Effector memory CD4-positive, alpha-beta T cell (primary cell): ENCODE measurements around the gene DNAJC2.

Experiments
- DNase-seq, 3 donors: peaks; one replicate each; pipeline ENCODE4 v3.0.0-alpha.2; 2020
- H3K27ac ChIP-seq: 2 replicates; pipeline ENCODE4 v1.7.0; 2013; ENCODE audit warnings: mild to moderate bottlenecking, low read length, moderate library complexity; ENCODE audit not compliant: insufficient read depth, poor library complexity, severe bottlenecking
- H3K27me3 ChIP-seq: replicated peaks from 2 replicates; pipeline ENCODE4 v1.7.0; 2013; ENCODE audit warnings: mild to moderate bottlenecking, low read length; ENCODE audit not compliant: insufficient read depth, control insufficient read depth, poor library complexity, severe bottlenecking
- H3K36me3 ChIP-seq: 2 replicates; pipeline ENCODE4 v1.7.0; 2013; ENCODE audit warnings: mild to moderate bottlenecking, low read length, moderate library complexity; ENCODE audit not compliant: control insufficient read depth, insufficient read depth
- H3K4me1 ChIP-seq: 2 replicates; pipeline ENCODE4 v1.7.0; 2013; ENCODE audit warnings: low read length, mild to moderate bottlenecking; ENCODE audit not compliant: control insufficient read depth, insufficient read depth, poor library complexity, severe bottlenecking
- H3K4me3 ChIP-seq: 2 replicates; pipeline ENCODE4 v1.7.0; 2013; ENCODE audit warnings: low read length, low read depth, mild to moderate bottlenecking; ENCODE audit not compliant: insufficient read depth, poor library complexity, severe bottlenecking
- H3K9me3 ChIP-seq: 2 replicates; pipeline ENCODE4 v1.7.0; 2013; ENCODE audit warnings: mild to moderate bottlenecking, low read length, moderate library complexity; ENCODE audit not compliant: control insufficient read depth

DNAJC2 gene

DNA sequence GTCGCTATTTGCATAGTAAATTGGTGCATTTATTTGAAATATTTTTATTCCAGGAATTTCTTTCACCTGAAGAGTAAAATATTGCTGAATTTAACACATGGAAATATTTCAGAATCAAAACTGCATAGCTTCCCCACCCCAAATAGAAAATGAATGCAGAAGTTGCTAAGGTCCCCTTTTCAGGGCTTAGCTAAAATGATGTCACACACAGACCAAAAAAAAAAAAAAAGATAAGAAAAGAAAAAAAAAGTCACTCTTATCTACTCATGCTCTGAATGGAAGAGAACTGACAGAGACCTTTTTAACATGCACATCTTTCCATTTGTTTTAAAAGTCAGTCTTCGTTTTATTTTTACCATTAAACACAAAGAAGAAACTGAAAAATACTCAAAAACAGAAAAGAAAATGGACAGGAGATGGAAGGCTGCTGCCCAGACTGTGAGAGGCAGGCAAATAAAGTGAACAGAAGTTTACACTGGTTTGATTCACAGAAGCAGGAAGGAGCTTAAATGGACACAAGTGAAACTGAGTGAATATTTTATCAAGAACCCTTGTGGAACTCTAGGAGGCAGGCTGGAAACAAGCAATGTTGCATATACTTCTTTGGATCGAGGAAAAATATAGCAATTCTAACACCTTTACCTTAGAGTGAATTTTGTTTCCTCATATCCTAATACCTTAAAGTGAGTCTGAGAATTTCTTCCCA is 34.9 kb upstream of the DNAJC2 start:
- Histone ChIP-seq H3K4me1 (no peaks in the 10 kb centered on the region), H3K9me3 (no peaks in the 10 kb centered on the region), H3K36me3 (no peaks in the 10 kb centered on the region), H3K27ac (no peak overlapping the region), H3K4me3 (no peak overlapping the region), H3K27me3 (no peaks in the 10 kb centered on the region)
- no peak for DNase-seq

DNA sequence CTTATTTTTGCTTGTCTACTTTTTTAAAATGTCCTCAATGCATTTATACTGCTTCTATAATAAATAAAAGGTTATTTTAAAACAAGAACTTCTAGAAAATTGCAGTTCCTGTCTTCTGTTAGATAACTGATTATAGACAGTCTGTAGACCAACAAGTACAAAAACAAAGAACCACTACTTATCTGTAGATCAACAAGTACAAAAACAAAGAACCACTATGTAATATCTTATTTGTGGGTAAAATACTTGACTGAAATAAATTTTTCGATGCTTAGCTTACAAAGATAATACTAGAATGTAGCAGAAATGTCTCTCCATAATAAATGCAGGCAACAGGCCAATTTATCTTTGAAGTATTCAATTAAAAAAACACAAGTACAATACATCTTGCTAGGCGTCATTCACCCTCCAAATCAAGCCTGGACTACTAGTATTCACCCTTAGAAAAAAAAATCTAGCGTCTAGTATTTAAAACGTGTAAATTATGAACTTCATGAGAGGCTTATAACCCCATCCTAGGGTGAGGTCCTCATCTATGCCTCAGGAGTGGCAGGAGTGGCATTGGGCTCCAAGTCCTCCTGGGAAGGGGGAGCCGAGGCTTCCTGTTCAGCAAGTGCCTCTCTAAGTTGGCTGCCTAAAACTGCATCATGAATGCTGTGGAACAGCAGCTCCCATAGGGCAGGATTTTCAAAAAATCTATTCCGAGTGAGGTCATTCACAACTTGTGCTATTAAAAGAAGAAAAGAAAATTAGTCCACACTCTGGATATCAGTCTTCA is 29.5 kb upstream of the DNAJC2 start:
- DNase-seq, result no peak
- no peak overlapping the region for H3K27ac ChIP-seq

DNA sequence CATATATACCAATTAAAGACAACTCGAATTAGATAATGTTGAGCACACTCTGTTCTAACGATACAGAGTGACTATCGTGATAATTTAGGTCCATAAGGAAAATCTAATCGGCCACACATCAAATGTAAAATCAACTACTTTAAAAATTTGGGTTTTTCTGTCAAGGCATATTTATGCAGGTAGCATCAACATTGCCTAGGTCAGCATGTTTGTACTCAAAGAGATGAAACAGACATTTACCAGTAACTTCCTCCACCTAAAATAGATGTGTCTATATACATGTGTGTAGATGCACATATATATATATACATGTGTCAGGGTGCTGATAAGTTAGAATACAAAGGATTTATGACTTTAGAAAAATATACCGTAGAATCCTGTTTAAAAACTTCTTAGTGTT is 24.9 kb upstream of the DNAJC2 start:
- H3K27ac ChIP-seq, result no peak overlapping the region
- H3K27me3 ChIP-seq, result no peaks in the 10 kb centered on the region
- H3K4me1 ChIP-seq, result no peaks in the 10 kb centered on the region
- no peaks in the 10 kb centered on the region for H3K9me3 ChIP-seq
- no peak for DNase-seq
- H3K36me3 ChIP-seq, result peaks cover 49% of the 10 kb centered on the region
- H3K4me3 ChIP-seq, result no peak overlapping the region

More for the DNA sequence above, 29.5 kb upstream of the DNAJC2 start:
- Histone ChIP-seq H3K27me3 (no peaks in the 10 kb centered on the region), H3K9me3 (no peaks in the 10 kb centered on the region), H3K4me1 (no peaks in the 10 kb centered on the region), H3K4me3 (no peak overlapping the region), H3K36me3 (peaks cover 9% of the 10 kb centered on the region)

DNA sequence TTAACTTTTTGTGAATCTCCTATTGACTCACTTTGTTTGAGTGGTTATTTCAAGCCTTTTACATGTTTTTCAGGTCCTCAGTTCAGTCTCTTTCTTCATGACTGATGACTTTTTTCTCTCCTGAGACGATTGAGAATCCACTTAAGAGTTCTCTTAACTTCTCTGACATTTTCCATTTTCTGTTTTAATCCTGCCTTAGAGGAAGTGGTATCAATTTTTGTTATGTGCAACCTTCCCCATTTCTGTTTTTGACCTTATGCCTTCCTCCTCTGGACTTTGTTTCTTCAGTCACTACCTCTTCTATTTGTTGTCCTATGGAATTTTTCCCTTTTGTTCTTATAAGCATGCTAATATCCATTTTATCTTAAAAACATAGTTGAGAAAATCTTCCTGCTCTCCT is 5.2 kb upstream of the DNAJC2 start:
- H3K27me3 ChIP-seq, result no peaks in the 10 kb centered on the region
- no peak for DNase-seq
- H3K4me1 ChIP-seq, result peaks cover 14% of the 10 kb centered on the region
- no peaks in the 10 kb centered on the region for H3K9me3 ChIP-seq
- H3K27ac ChIP-seq, result no peak overlapping the region
- H3K4me3 ChIP-seq, result peak overlapping the region; percentile 80
- H3K36me3 ChIP-seq, result peaks cover 2% of the 10 kb centered on the region

DNA sequence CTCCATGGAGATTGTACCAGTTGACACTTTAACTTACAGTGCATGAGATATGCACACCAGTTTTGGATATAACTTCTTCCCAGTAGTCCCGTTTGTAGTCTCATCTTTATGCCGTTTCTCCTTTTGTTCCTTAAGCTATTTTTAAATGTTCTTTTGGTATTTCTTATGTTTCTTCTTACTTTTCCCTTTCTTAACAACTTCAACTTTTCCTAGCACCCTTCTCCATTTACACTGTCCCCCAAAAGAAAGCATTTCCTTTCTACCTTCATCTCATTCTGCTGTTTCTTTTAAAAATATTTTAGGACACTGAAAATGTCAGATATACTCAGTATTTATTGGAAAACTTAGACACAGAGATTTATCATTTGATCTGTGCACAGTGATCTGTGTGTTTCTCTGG is 4.4 kb upstream of the DNAJC2 start:
- Histone ChIP-seq H3K4me1 (peaks cover 14% of the 10 kb centered on the region), H3K27ac (no peak overlapping the region), H3K9me3 (no peaks in the 10 kb centered on the region), H3K4me3 (peak overlapping the region; percentile 80), H3K36me3 (no peaks in the 10 kb centered on the region), H3K27me3 (no peaks in the 10 kb centered on the region)
- no peak for DNase-seq

DNA sequence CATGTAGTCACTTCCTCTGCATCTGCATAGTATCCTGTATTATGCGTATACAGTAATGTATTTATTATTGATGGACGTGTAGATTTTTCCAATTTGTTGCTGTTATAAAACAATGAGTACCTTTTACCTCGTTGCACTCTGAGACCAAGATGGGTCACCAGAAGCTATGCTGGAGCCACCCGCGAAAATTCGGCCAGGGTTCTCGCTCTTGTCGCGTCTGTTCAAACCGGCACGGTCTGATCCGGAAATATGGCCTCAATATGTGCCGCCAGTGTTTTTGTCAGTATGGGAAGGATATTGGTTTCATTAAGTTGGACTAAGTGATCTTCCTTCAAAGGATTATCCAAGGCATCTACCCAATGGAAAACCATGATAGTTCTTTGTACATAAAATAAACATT is 3.9 kb upstream of the DNAJC2 start:
- Histone ChIP-seq H3K36me3 (no peaks in the 10 kb centered on the region), H3K9me3 (no peaks in the 10 kb centered on the region), H3K27me3 (no peaks in the 10 kb centered on the region), H3K4me3 (peak overlapping the region; percentile 80), H3K4me1 (peaks cover 17% of the 10 kb centered on the region), H3K27ac (peak overlapping the region; percentile 78)
- no peak for DNase-seq

DNA sequence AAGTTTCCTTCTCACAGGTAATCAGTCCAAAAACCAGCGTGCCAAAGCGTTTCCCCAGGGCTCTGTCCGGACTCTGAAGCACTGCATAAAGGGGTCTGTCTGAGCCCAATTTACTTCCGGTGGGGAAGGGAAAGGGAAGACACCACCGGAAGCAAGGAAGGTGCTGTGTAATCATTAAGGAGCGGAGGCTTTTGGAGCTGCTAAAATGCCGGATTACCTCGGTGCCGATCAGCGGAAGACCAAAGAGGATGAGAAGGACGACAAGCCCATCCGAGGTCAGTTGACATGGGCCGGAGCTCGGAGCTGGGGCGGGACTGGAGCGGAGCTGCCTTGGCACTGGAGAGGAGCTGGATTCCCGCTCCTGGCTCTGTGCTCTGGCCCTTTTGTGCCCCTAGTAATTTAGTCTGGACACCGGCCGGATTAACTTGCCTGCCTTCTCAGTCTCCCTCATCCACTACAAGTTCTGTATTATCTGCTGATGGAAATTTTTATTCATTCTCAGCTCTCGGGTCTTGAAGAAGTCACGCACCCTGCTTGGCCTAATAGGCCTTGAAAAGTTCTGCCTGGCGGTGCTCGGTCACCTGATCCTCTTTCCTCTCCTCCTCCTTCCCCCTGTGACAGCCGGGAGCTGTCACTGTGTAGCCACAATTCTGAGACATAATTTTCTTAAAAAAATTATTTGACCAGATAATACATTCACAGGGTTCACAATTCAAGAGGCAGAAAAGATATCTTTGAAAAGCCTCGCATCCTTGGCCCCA is 3.1 kb upstream of the DNAJC2 start, which contains the start of gene PSMC2:
Gene PSMC2, plus strand, starts transcription at position 137 of the 761 bp plus-strand sequence. Its CDS starts 69 bp downstream, at position 206.
- no peaks in the 10 kb centered on the region for H3K27me3 ChIP-seq
- H3K4me1 ChIP-seq, result peaks cover 23% of the 10 kb centered on the region
- no peaks in the 10 kb centered on the region for H3K36me3 ChIP-seq
- peak within 1 kb of the TSS; percentile 80 for H3K4me3 ChIP-seq
- no peaks in the 10 kb centered on the region for H3K9me3 ChIP-seq
- DNase-seq, result peak; percentile 69 to 78 (median 75)
- H3K27ac ChIP-seq, result peak within 1 kb of the TSS; percentile 78

DNA sequence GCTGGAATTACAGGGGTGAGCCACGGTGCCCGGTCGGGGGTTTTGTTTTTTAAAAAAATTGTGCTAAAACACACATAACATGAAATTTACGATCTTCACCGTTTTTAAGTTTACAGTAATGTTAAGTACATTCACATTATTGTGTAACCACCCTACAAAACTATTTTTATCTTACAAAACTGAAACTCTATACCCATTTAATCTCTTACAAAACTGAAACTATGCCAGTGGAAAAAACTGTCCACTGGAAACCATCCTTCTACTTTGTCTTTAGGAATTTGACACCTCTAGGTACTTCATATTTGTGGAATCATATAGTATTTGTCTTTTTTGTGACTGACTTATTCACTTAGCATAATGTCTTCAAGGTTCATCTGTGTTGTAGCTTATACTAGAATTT is 1.8 kb upstream of the DNAJC2 start:
- peaks cover 23% of the 10 kb centered on the region for H3K4me1 ChIP-seq
- no peaks in the 10 kb centered on the region for H3K27me3 ChIP-seq
- H3K27ac ChIP-seq, result no peak overlapping the region
- no peak overlapping the region for H3K4me3 ChIP-seq
- DNase-seq, result no peak
- H3K36me3 ChIP-seq, result peaks cover 3% of the 10 kb centered on the region
- H3K9me3 ChIP-seq, result no peaks in the 10 kb centered on the region

DNA sequence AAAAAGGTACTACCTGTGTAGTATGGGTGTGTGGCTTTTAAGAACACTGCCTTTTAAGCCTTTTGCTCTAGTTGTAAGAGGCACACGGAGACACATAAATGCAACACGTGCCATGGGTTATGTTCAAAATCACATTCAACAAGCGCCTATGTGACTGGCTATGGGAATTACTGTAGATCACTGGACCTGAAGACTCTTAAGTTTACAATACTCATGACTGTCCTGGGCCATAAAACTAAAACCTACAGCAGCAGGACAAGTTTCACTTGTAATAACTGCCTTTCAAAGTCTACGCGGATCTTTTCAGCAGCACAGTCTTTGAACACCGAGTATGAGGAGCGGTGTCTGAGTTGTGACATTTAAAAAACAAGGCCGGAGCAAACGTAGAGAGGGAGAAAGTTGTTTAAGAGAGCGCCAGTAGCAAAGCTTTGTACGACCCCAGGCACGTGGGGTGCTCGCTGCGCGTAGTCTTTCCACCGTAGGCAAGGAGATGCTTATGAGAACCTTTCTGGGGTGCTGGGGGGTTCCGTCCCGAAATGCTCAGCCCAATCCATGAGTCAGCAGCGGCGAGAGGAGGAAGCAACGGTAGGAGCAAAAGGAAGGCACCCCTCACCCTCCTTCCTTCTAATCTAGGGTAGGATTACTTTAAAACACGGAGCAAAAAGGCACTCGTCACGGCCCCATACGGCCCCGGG is 662 bp downstream of the DNAJC2 start:
- H3K4me3 ChIP-seq, result peak overlapping the region; percentile 99
- peak; percentile 9 to 13 (median 10) for DNase-seq
- peak overlapping the region; percentile 90 for H3K27ac ChIP-seq
- peaks cover 19% of the 10 kb centered on the region for H3K4me1 ChIP-seq
- peaks cover 17% of the 10 kb centered on the region for H3K36me3 ChIP-seq
- no peaks in the 10 kb centered on the region for H3K27me3 ChIP-seq
- no peaks in the 10 kb centered on the region for H3K9me3 ChIP-seq
